Measurements from ENCODE around the gene CNGA3.
"Not testable (repeated sequence)": the region's sequence is repeated elsewhere in the genome, so short reads cannot be mapped to it uniquely, and the experiment has no call there.

CNGA3 gene

DNA sequence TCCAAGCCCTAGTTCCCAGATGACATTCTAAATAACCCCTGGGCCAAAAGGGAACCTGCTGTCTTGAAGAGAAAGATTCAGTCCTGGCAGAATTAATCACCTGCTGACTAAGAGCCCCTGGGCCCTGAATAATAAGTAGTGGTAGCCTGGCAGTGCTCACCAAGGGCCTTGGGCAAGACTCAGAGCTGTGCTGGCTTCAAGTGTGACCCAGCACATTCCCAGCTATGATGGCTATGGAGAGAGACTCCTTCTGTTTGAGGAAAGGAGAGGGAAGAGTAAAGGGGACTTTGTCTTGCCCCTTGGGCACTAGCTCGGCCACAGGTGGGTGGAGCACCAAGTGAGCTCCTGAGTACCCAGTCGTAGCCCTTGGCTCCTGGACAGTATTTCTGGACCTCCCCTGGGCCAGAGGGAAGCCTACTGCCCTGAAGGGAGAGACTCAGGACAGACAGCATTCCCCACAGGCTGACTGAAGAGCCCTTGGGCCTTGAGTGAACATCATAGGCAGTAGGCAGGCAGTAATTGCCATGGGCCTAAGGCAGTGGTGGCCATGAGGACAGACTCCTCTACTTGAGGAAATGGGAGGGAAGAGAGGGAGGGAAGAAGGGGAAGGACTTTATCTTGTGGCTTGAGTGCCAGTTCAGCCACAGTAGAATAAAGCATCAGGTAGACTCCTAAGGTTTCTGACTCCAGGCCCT lies 58.4 kb downstream of the CNGA3 start:
- DNase-seq, result no peak

GRCh38 chr2:98405301-98405700 lies 59.0 kb downstream of the CNGA3 start:
- DNase-seq, result no peak

DNA sequence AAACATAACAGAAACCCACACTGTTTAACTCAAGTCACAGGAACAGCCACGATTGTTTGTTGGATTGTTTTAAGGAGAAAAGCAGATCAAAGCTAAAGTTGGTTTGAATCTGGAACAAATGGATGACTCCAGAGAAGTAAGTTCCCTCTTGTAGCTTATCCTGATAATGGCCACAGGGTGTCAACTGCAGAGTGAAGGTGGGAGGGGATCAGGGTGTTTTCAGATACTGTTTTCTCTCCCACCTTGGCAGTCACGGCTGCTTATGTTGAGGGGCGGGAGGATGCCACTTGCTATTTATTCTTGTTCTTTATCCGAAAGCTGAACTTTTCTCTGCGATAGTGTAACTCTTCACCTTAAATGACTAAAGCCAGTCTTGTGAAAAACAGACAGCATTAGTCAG lies 61.9 kb downstream of the CNGA3 start:
- no peak for DNase-seq

DNA sequence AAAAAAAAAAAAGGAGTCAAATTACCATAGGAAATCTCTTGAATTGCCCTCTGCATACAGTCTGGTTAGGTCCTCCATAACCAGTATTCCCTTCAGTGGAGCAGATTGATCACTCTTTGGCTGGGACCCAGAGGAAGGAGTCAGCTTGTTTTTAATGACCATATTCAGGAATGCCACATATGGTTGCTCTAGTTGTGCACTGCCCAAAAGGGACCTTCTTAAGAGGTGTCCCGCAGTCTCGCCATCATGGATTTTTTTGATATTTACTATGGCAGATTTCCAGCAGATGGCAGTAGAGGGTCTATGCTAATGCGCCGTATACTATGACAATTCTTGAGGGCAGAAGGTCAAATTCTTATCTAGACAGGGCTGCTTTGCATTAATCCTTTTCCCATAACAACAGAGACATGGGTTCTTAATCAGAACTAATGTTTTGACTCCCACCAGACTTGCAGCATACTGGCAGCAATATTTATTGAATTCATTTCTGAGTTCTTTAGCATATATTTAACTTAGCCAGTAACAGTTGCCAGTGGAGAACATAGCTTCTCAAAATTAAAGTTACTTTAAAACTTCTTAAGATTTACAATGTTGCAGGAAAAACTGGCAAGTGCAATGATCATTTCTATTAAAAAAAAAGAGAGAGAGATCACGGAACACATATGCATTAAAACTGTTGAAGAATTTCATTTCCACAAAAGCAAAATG lies 66.6 kb downstream of the CNGA3 start:
- peak; percentile 55 for DNase-seq

DNA sequence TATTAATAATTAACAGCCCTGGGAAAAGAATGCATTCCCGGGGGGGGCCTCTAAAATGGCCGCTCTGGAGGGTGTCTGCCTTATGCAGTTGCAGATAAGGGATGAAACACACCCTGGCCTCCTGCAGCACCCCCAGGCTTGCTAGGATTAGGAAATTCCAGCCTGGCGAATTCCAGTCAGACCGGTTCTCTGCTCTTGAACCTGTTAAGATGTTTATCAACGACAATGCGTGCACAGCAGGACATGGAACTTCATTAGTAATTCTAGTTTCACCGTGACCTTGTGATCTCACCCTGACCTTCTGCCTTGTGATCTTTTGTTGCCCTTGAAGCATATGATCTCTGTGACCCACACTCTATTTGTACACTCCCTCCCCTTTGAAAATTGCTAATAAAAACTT lies 68.0 kb downstream of the CNGA3 start:
- DNase-seq, result not testable (repeated sequence)

- DNase-seq, result not testable (repeated sequence)
Measured at GRCh38 chr2:98415719-98416248, 69.5 kb downstream of the CNGA3 start.

DNA sequence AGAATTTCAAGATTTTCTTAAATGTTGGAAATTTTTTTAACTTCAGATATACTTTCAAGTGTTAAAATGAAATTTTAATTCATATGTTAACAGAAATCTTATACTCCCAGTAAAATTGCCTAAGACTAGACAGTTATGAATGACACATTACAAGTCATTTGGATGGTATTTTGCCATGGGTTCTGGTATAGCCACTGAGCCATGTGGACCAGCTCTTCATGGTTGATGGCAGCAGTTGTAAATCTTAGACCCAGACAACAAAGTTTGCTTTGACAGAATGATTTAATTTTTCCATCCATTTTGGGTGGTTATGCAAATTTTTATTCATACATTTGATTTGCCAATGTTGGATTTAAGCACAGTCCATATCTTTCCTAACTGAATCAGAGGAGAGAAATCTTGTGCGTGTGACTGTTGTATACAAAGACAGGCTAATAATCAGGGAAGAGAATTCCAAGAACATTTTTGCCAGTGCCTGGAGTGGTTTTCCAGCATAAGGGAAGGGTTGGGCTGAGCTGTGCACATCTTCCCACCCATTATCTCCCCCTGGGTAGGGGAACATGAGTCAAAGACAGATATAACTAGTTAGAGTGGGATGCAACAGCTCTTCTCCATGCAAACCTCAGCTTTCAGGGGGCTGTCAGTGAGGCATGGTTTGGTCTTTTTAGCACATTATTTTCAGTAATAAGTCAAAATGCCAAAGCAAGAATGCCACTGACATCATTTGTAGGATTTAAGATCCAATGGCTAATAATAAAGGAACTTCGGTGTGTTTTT lies 70.3 kb downstream of the CNGA3 start:
- DNase-seq, result no peak

DNA sequence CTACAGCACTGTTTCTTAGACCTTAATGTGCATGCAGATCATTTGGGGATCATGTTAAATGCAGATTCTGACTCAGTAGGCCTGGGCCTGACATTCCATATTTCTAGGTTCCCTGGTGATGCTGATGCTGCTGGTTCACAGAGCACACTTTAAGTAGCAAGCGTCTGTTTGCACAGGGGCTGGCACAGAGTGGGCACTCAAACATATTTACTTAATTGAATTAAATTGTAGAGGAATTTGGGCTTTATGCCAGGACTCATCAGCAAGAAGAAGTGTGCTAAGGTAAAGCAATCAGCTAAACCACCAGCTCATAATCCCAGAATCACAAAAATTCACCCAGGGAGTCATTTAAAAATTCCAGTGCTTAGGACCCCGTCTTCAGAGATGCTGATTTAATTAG lies 73.3 kb downstream of the CNGA3 start:
- no peak for DNase-seq

- DNase-seq, result no peak
Measured at GRCh38 chr2:98419977-98420725, 73.9 kb downstream of the CNGA3 start.

DNA sequence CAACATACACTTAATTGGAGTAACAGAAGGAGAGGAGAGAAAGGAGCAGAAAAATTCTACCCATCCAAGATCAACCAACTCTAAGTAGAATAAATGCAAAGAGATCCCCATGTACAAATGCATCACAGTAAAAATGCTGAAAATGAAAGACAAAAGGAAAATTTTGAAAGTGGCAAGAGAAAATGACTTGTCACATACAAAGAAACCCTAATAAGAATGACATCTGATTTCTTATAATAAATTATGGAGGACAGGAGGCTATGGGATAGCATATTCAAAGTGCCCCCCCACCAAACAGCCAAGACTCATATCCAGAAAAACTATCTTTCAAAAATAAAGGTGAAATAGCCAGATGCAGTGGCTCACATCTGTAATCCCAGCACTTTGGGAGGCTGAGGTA lies 76.2 kb downstream of the CNGA3 start:
- DNase-seq, result no peak

GRCh38 chr2:98426771-98427170 lies 80.5 kb downstream of the CNGA3 start:
- DNase-seq, result no peak

GRCh38 chr2:98432145-98432544 lies 85.9 kb downstream of the CNGA3 start:
- DNase-seq, result no peak

- DNase-seq, result no peak
Measured at GRCh38 chr2:98433363-98433964, 87.2 kb downstream of the CNGA3 start.

DNA sequence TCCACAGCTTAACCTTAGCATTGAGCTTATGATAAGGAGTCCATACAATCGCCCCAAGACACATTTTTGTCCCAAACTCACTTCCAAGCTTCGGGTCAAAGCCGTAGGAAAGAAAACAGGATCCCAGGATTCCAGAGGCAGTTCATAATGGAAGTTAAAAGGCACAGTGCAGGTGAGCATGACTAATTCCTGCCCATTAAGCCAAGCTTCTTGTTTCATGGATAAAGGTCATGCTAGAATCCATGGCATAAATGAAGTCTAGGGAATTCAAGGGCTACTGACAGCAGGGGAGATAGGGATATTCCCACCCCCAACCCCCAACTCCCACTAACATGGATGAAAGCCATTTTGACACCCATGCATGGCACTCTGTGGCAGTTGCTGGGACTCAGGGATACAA lies 88.2 kb downstream of the CNGA3 start:
- DNase-seq, result no peak

GRCh38 chr2:98435670-98436069 lies 89.4 kb downstream of the CNGA3 start:
- not testable (repeated sequence) for DNase-seq

GRCh38 chr2:98436734-98437133 lies 90.5 kb downstream of the CNGA3 start:
- DNase-seq, result no peak

DNA sequence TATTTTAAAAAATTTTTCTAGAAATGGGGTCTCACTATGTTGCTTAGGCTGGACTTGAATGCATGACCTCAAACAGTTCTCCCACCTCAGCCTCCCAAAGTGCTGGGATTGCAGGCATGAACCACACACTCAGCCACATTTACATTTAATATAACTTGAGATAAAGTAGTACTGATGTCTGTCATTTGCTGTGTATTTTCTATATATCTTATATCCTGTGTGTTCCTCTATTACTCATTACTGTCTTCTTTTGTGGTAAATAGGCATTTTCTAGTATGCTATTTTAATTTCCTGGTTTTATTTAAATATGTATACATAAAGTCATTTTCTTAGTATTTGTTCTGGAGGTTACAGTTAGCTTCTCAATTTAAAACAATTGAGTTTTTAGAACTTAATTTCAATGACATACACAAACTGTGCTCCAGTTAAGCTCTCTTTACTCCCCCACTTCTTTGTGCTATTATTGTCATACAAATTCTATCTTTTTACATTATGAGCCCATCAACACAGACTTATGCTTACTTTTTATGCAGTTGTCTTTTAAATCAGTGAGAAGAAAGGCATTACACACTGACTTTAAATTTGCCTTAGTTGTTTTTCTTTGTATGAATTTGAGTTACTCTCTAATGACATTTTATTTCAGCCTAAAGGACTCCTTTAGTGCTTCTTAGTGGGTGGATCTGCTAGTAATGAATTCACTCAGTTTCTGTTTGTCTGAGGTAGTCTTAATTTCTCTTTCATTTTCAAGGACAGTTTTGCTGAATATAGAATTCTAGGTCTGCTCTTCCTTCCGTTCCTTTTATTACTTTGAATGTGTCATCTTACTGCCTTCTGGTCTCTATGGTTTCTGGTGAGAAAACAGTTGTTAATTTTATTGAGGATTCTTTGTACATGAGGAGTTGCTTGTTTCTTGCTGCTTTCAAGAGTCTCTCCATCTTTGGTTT lies 92.2 kb downstream of the CNGA3 start:
- DNase-seq, result no peak

- no peak for DNase-seq
Measured at GRCh38 chr2:98441706-98442450, 95.6 kb downstream of the CNGA3 start.

DNA sequence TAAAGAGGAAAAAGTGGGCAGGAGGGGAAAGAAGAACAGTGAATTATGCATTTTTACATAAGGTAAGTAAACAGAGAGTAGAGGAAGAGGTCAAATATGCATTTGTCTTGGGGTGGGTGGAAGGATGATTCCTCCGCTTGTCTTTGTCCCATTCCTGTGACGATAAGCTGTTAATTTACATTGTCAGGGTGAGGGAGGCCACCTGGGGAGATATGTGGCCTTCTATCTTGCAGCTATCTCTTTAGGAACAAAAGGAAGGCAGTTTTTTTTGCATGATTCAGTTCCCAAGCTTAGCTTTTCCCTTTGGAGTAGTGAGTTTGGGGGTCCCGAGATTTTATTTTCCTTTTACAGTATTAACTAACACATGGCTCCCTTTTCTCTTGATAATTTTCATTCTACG lies 96.2 kb downstream of the CNGA3 start:
- DNase-seq, result no peak

DNA sequence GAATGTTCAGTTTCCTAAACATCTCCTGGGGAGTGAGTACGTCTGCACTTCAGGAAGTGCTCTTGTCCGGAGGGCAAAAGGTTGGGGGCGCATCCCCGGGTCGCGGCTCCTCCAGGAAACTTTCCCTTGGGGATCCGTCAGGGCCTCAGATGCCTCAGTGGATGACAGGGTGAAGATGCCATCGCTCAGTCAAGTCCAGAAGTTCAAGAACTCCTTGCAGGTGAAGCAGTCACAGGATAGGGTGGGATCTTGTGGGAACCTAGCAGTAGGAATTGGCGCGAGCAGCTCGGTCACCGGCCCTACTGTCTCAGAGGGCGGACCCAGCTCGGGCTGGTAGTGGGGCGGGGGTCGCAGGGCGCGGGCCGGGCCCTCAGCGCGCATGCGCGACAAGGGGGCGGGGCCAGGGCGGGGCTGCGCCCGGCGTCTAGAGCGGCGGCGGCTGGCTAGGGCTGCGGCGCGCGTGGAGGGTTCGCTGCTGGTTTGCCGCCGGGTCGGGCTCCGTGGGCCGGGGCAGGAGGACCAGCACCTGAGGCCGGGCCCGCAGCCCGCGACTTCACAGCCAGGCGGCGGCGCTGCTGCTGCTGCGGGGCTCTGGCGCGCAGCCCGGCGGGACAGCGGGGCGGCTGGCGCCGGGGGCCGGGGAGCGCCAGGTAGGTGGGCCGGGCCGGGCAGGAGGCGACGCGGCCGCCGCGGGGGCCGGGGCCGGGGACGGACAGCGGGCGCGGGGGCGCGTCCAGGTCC lies 98.3 kb downstream of the CNGA3 start, which contains the start of gene INPP4A:
Gene INPP4A (plus strand): TSS at position 423 of the 741 bp plus-strand sequence. CDS start 75,191 bp downstream, outside the sequence.
- DNase-seq, result peak; percentile 61

All from fibroblast of skin of right biceps (primary cell).